ENCODE results near the gene STXBP2. TPM values are rescaled to one million over a fixed set of nuclear protein-coding genes. Genes with fewer than 3 reads are reported as not detected.

The STXBP2 gene
- total RNA-seq, 1 experiment from 2014 or later = 0.13 TPM

Other genes starting within 250 kb of the STXBP2 start
- gene PEX11G, start 148.1 kb upstream of the STXBP2 start, total RNA-seq (2014; rRNA removed; shearing (Covaris generic)) = 0.47 TPM in 1 of 2 replicates, not detected in the other
- gene ZNF358, start 121.0 kb upstream of the STXBP2 start, total RNA-seq (2014; rRNA removed; shearing (Covaris generic)) = 31.4 and 33.7 TPM in 2 replicates
- gene MCOLN1, start 114.5 kb upstream of the STXBP2 start, total RNA-seq (2014; rRNA removed; shearing (Covaris generic)) = 2.9 and 5.5 TPM in 2 replicates
- gene PNPLA6, start 101.4 kb upstream of the STXBP2 start, total RNA-seq (2014; rRNA removed; shearing (Covaris generic)) = 41.6 and 47.5 TPM in 2 replicates
- not detected in 2 replicates for gene CAMSAP3, start 41.2 kb upstream of the STXBP2 start, total RNA-seq (2014; rRNA removed; shearing (Covaris generic))
- gene XAB2, start 7.6 kb upstream of the STXBP2 start, total RNA-seq (2014; rRNA removed; shearing (Covaris generic)) = 32.0 and 35.0 TPM in 2 replicates
- gene PET100, start 7.3 kb upstream of the STXBP2 start, total RNA-seq (2014; rRNA removed; shearing (Covaris generic)) = 32.5 and 68.2 TPM in 2 replicates
- gene PCP2, start 3.4 kb upstream of the STXBP2 start, total RNA-seq (2014; rRNA removed; shearing (Covaris generic)) = not detected in 2 replicates
- gene RETN, start 31.9 kb downstream of the STXBP2 start, total RNA-seq (2014; rRNA removed; shearing (Covaris generic)) = not detected in 2 replicates
- not detected in 2 replicates for gene MCEMP1, start 40.0 kb downstream of the STXBP2 start, total RNA-seq (2014; rRNA removed; shearing (Covaris generic))
- gene TRAPPC5, start 43.7 kb downstream of the STXBP2 start, total RNA-seq (2014; rRNA removed; shearing (Covaris generic)) = 129 and 131 TPM in 2 replicates
- not detected in 2 replicates for gene FCER2, start 65.0 kb downstream of the STXBP2 start, total RNA-seq (2014; rRNA removed; shearing (Covaris generic))
- gene CLEC4G, start 95.0 kb downstream of the STXBP2 start, total RNA-seq (2014; rRNA removed; shearing (Covaris generic)) = not detected in 2 replicates
- gene CD209, start 110.4 kb downstream of the STXBP2 start, total RNA-seq (2014; rRNA removed; shearing (Covaris generic)) = not detected in 2 replicates
- gene CLEC4M, start 126.1 kb downstream of the STXBP2 start, total RNA-seq (2014; rRNA removed; shearing (Covaris generic)) = not detected in 2 replicates
- 15.6 and 16.3 TPM in 2 replicates for gene EVI5L, start 193.1 kb downstream of the STXBP2 start, total RNA-seq (2014; rRNA removed; shearing (Covaris generic))
- gene PRR36, start 237.3 kb downstream of the STXBP2 start, total RNA-seq (2014; rRNA removed; shearing (Covaris generic)) = not detected in 2 replicates